ENCODE measurements around the gene PSME3IP1.

PSME3IP1 gene

GRCh38 chr16:57196753-57197152 lies 10.9 kb upstream of the PSME3IP1 start:
- no peak for TF ChIP-seq REST (IDR thresholded peaks at IDR 0.05; ENCODE audit: insufficient read depth in 1 of 2, low read depth in 2 of 2, low read length in 2 of 2)

DNA sequence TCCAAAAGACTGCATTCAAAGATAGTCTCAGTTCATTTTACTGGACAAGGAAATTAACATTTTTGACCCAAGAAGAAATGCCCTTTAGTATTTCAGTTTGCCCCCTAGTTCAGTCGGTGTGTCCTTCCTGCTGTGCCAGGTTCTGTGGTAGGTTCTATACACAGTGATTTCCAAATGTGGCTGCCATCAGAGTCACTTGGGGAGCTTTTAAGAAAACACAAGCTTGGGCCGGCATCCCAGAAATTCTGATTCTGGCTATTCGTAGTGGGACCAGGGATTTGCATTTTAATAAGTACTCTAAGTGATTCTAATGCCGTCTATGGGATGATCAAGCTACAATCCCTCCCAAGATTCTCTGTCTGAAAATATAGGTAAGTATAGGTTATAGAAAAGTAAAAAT lies 10.4 kb upstream of the PSME3IP1 start:
- TF ChIP-seq REST (IDR thresholded peaks at IDR 0.05; ENCODE audit: insufficient read depth in 1 of 2, low read depth in 2 of 2, low read length in 2 of 2) (no peak), FOXP2 (optimal IDR thresholded peaks at IDR 0.05; ENCODE audit: borderline replicate concordance, extremely low read depth, extremely low read length, insufficient read depth) (no peak), SIN3A (IDR thresholded peaks at IDR 0.05; ENCODE audit: borderline replicate concordance, insufficient read depth, low read length) (no peak), TAF1 (IDR thresholded peaks at IDR 0.05; ENCODE audit: borderline replicate concordance, insufficient read depth, low read length) (no peak), POLR2AphosphoS5 (IDR thresholded peaks at IDR 0.05; ENCODE audit: low read depth, low read length) (no peak)

DNA sequence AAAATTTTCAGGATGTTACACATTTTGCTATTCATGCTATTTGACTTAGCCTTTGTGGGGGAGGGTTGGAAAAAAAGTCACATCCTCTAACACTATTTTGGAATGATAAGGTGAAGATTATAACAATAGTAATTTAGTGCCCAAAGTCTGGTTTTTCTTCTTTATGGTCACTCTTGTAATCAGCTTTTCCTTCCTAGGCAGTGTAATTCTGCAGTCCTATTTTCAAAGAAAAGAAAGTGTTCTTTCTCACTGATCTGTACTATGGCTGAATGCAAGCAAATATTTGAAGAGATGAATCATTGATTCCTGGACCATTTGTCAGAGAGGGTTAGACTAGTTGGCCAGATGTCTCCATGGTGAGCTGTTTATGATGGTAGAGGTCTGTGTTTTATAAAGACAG lies 8.7 kb upstream of the PSME3IP1 start:
- TF ChIP-seq FOXP2 (optimal IDR thresholded peaks at IDR 0.05; ENCODE audit: borderline replicate concordance, extremely low read depth, extremely low read length, insufficient read depth) (no peak), SIN3A (IDR thresholded peaks at IDR 0.05; ENCODE audit: borderline replicate concordance, insufficient read depth, low read length) (no peak), REST (IDR thresholded peaks at IDR 0.05; ENCODE audit: insufficient read depth in 1 of 2, low read depth in 2 of 2, low read length in 2 of 2) (no peak), TAF1 (IDR thresholded peaks at IDR 0.05; ENCODE audit: borderline replicate concordance, insufficient read depth, low read length) (no peak), POLR2AphosphoS5 (IDR thresholded peaks at IDR 0.05; ENCODE audit: low read depth, low read length) (no peak)

- TF ChIP-seq SIN3A (IDR thresholded peaks at IDR 0.05; ENCODE audit: borderline replicate concordance, insufficient read depth, low read length) (no peak), TAF1 (IDR thresholded peaks at IDR 0.05; ENCODE audit: borderline replicate concordance, insufficient read depth, low read length) (no peak), POLR2AphosphoS5 (IDR thresholded peaks at IDR 0.05; ENCODE audit: low read depth, low read length) (no peak), REST (IDR thresholded peaks at IDR 0.05; ENCODE audit: insufficient read depth in 1 of 2, low read depth in 2 of 2, low read length in 2 of 2) (no peak), FOXP2 (optimal IDR thresholded peaks at IDR 0.05; ENCODE audit: borderline replicate concordance, extremely low read depth, extremely low read length, insufficient read depth) (no peak)
Measured at GRCh38 chr16:57192720-57193486, 7.1 kb upstream of the PSME3IP1 start.

GRCh38 chr16:57192146-57192545 lies 6.3 kb upstream of the PSME3IP1 start:
- TF ChIP-seq POLR2AphosphoS5 (IDR thresholded peaks at IDR 0.05; ENCODE audit: low read depth, low read length) (no peak), SIN3A (IDR thresholded peaks at IDR 0.05; ENCODE audit: borderline replicate concordance, insufficient read depth, low read length) (no peak), FOXP2 (optimal IDR thresholded peaks at IDR 0.05; ENCODE audit: borderline replicate concordance, extremely low read depth, extremely low read length, insufficient read depth) (no peak), TAF1 (IDR thresholded peaks at IDR 0.05; ENCODE audit: borderline replicate concordance, insufficient read depth, low read length) (no peak), REST (IDR thresholded peaks at IDR 0.05; ENCODE audit: insufficient read depth in 1 of 2, low read depth in 2 of 2, low read length in 2 of 2) (no peak)

All from PFSK-1 (cell line).